Heart right ventricle (tissue), 16 donors: ENCODE measurements around the gene SFT2D3. TPM values are rescaled to one million over a fixed set of nuclear protein-coding genes. Genes with fewer than 3 reads are reported as not detected.
A peak's percentile ranks its signal among the peaks of the same experiment; 100 is the strongest.

Source experiments
- ATAC-seq, 8 donors: fragments of 200-7000 bp; cut with Tn5 transposase; one replicate each; pipeline ENCODE4 v1.9.1; 2020; ENCODE audit warnings: mild to moderate bottlenecking in 8 of 8, moderate library complexity in 8 of 8, moderate number of reproducible peaks in 1 of 8
- DNase-seq, 2 donors: peaks; one replicate each; pipeline ENCODE4 v3.0.0-alpha.2; 2020
- H3K27ac ChIP-seq, 10 donors: fragments of 200-600 bp; sonication (generic) in 2 of 10; one replicate each; pipeline versions ENCODE4 v1.5.0 to v1.8.0; 2020 to 2022; ENCODE audit warnings: mild to moderate bottlenecking in 3 of 10
- H3K27me3 ChIP-seq, 7 donors: fragments of 200-600 bp; one replicate each; pipeline ENCODE4 v1.8.0; 2021 to 2022; ENCODE audit warnings: mild to moderate bottlenecking in 2 of 7
- H3K36me3 ChIP-seq, 9 donors: fragments of 200-600 bp; sonication (generic) in 1 of 9; one replicate each; pipeline versions ENCODE4 v1.5.0 to v1.8.0; 2020 to 2022; ENCODE audit warnings: mild to moderate bottlenecking in 2 of 9
- H3K4me1 ChIP-seq, 9 donors: fragments of 200-600 bp; sonication (generic) in 1 of 9; one replicate each; pipeline versions ENCODE4 v1.5.0 to v1.8.0; 2020 to 2022; ENCODE audit warnings: mild to moderate bottlenecking in 4 of 9
- H3K4me3 ChIP-seq, 10 donors: fragments of 200-600 bp; sonication (generic) in 2 of 10; one replicate each; pipeline versions ENCODE4 v1.5.0 to v1.8.0; 2020 to 2022; ENCODE audit warnings: mild to moderate bottlenecking in 7 of 10, moderate library complexity in 2 of 10
- H3K9me3 ChIP-seq, 11 donors: fragments of 200-600 bp in 10 of 11; sonication (generic) in 2 of 11; one replicate each; pipeline versions ENCODE4 v1.5.0 to v1.8.0; 2013 to 2022; ENCODE audit warnings: mild to moderate bottlenecking in 2 of 11, control low read depth in 1 of 11, moderate library complexity in 1 of 11
- WGBS, 2 donors: extraction: QIAGEN DNeasy Blood & Tissue Kit; methylation state at CpG; one replicate each; pipeline ENCODE4 v1.1.7; 2013; ENCODE audit warnings: inconsistent platforms in 1 of 2; 5-methylcytosine and 5-hydroxymethylcytosine counted together
- intact Hi-C, 10 donors: fragments of 100-400 bp; cut with DNase I; formaldehyde crosslinking; loops; one replicate each; pipeline versions ENCODE4 v1.11.1 to v1.14.2; 2022
- polyA plus RNA-seq, 2 donors: library from polyadenylated mRNA; stranded (reverse); fragments of 200-250 nt; gene quantifications; one replicate each; pipeline ENCODE4 v1.2.3, GENCODE V29; 2013
- total RNA-seq, 10 donors: library from RNA; stranded (reverse); fragmentation: NEBNext Ultra II Directional in 3 of 10; extraction: Animal tissue kit (Norgen Biotek cat#: 25700) in 3 of 10; gene quantifications; one replicate each; pipeline versions ENCODE4 v1.2.1 to v1.2.4, GENCODE V29; 2021 to 2023
- TF ChIP-seq, protein P1 (sequence below), 9 donors: fragments of 200-600 bp; sonication (generic) in 2 of 9; IDR thresholded peaks; one replicate each; pipeline versions ENCODE4 v1.5.0 to v1.8.0; 2021 to 2022; ENCODE audit warnings: antibody characterized with exemption in 9 of 9, mild to moderate bottlenecking in 5 of 9, moderate library complexity in 1 of 9
- donor health status: Arrhythmogenic right ventricular cardiomyopathy.
- donor health status: ischemic (EF 13 %, LVEDD 7.1; RV severe dilation, severe dysfunction).
- donor health status: healthy with polysubstance abuse.
- donor health status: DM: no; HTN: yes; CAD: no.
- donor health status: DM: no; HTN: no; CAD: no.
- donor health status: ischemic (EF 25% LVEDD 6.9; RV normal size, moderate dysfunction).
- donor health status: ischemic (EF 25% LVEDD 5.7; RV mildly dilated, moderate dysfunction).
- donor health status: healthy.
- donor health status: DM: yes; HTN: yes; CAD: no.
- donor health status: Ischemic cardiomyopathy.
- donor health status: ischemic (EF 35%, LVEDD 5.7; RV mildly dilated, moderate dysfunction).
- donor health status: nonischemic (EF 11% LVEDD 7.7; RV severe dilation, severe dysfunction).
- donor health status: DM: yes; HTN: yes; CAD: no.
- donor health status: PGD.
- donor health status: ischemic (EF 29% LVEDD 5.4; RV normal size, mild dysfunction).
- donor health status: nonischemic (EF 23%, LVEDD 6.1; RV moderate dilation, normal function).

The SFT2D3 gene
- total and polyA plus RNA-seq, 12 donors, result 2.2 to 5.6 (median 3.4) TPM

GRCh38 chr2:127662937-127663565, 38.2 kb upstream of the SFT2D3 start:
- TF ChIP-seq, protein P1, sequence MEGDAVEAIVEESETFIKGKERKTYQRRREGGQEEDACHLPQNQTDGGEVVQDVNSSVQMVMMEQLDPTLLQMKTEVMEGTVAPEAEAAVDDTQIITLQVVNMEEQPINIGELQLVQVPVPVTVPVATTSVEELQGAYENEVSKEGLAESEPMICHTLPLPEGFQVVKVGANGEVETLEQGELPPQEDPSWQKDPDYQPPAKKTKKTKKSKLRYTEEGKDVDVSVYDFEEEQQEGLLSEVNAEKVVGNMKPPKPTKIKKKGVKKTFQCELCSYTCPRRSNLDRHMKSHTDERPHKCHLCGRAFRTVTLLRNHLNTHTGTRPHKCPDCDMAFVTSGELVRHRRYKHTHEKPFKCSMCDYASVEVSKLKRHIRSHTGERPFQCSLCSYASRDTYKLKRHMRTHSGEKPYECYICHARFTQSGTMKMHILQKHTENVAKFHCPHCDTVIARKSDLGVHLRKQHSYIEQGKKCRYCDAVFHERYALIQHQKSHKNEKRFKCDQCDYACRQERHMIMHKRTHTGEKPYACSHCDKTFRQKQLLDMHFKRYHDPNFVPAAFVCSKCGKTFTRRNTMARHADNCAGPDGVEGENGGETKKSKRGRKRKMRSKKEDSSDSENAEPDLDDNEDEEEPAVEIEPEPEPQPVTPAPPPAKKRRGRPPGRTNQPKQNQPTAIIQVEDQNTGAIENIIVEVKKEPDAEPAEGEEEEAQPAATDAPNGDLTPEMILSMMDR (IDR thresholded peaks at IDR 0.05), result no peak
- Histone ChIP-seq H3K4me3 (peak overlapping the region in 8 of 10 donors; percentile 28 to 55 (median 42)), H3K36me3 (peaks cover 0 to 18% (median 0%) of the 10 kb centered on the region in 9 donors), H3K27me3 (peaks cover 0 to 35% (median 0%) of the 10 kb centered on the region in 7 donors), H3K27ac (peak overlapping the region; percentile 7 to 96 (median 88)), H3K4me1 (peaks cover 62 to 97% (median 87%) of the 10 kb centered on the region in 9 donors), H3K9me3 (peaks cover 0 to 4% (median 0%) of the 10 kb centered on the region in 11 donors)
- peak in 1 of 2 donors; percentile 18 for DNase-seq
- intact Hi-C loops, result no loop called here
- WGBS, 2 donors, result 39 to 41% methylated on average over 9 of the region's 9 CpGs
- ATAC-seq, result peak in 4 of 8 donors; percentile 6 to 19 (median 8)

DNA sequence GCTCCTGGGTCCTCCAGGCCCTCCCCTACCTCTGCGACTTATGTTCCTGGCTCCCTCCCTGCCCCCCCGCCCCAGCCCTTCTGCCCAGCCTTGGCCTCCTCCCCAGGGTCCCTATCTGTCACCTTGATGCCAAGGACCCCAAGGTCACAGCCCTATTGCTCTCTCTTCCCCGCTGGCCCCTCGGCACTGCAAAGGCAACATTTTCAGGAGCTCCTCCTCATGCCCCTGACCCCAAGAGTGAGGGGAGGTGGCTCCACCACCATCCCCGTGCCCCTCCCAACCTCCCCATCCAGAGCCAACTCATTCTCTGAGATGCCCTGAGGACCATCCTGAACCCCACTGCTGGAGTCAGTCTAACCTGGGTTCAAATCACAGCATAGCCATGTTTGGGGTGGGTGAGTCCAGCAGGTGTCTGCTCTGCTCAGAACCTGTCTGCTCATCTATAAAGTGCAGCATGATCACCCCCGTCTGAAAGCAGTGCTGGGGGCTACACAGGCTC, 37.7 kb upstream of the SFT2D3 start:
- DNase-seq, result no peak
- peaks cover 0 to 35% (median 0%) of the 10 kb centered on the region in 7 donors for H3K27me3 ChIP-seq
- peaks cover 0 to 9% (median 0%) of the 10 kb centered on the region in 11 donors for H3K9me3 ChIP-seq
- no peak for ATAC-seq
- intact Hi-C loops, result no loop called here
- peaks cover 58 to 97% (median 86%) of the 10 kb centered on the region in 9 donors for H3K4me1 ChIP-seq
- 36 to 43% methylated on average over 6 of the region's 6 CpGs for WGBS, 2 donors
- peak overlapping the region in 9 of 10 donors; percentile 28 to 55 (median 40) for H3K4me3 ChIP-seq
- H3K27ac ChIP-seq, result peak overlapping the region; percentile 7 to 96 (median 88)
- TF ChIP-seq, protein P1 (IDR thresholded peaks at IDR 0.05), result no peak
- peaks cover 0 to 13% (median 0%) of the 10 kb centered on the region in 9 donors for H3K36me3 ChIP-seq

GRCh38 chr2:127664065-127664894, 37.0 kb upstream of the SFT2D3 start:
- intact Hi-C loops, result no loop called here
- ATAC-seq (peak; percentile 9 to 63 (median 32)), DNase-seq (peak; percentile 53 to 63)
- peak overlapping the region; percentile 77 to 96 (median 88) for H3K27ac ChIP-seq
- TF ChIP-seq, protein P1 (IDR thresholded peaks at IDR 0.05), result no peak
- peaks cover 51 to 97% (median 86%) of the 10 kb centered on the region in 9 donors for H3K4me1 ChIP-seq
- peaks cover 0 to 15% (median 0%) of the 10 kb centered on the region in 9 donors for H3K36me3 ChIP-seq
- H3K27me3 ChIP-seq, result peaks cover 0 to 35% (median 0%) of the 10 kb centered on the region in 7 donors
- H3K4me3 ChIP-seq, result peak overlapping the region in 9 of 10 donors; percentile 28 to 55 (median 40)
- WGBS, 2 donors, result 8 to 16% methylated on average over 66 to 69 of the region's 69 CpGs
- H3K9me3 ChIP-seq, result peaks cover 0 to 9% (median 0%) of the 10 kb centered on the region in 11 donors

DNA sequence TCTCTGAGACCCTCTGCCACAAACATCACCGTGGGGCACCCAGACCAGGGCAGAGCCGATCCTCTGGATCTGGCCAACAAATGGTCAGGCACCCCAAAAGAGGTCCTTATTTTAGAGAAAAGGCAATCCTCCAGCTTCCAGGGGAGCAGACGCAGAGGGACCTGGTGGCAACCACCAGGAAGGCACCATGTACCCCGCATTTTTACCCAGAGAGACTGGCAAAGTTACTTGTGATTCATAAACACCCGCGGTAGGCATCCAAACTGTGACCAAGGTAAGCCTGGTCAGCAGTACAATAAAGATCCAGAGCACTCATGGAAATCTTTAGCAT, 36.4 kb upstream of the SFT2D3 start:
- Histone ChIP-seq H3K4me3 (peak overlapping the region in 9 of 10 donors; percentile 28 to 55 (median 40)), H3K4me1 (peaks cover 47 to 97% (median 86%) of the 10 kb centered on the region in 9 donors), H3K27ac (peak overlapping the region; percentile 77 to 96 (median 88)), H3K36me3 (peaks cover 0 to 15% (median 0%) of the 10 kb centered on the region in 9 donors), H3K9me3 (peaks cover 0 to 9% (median 0%) of the 10 kb centered on the region in 11 donors), H3K27me3 (peaks cover 0 to 35% (median 0%) of the 10 kb centered on the region in 7 donors)
- DNase-seq (no peak), ATAC-seq (no peak)
- intact Hi-C loops, result no loop called here
- 64 to 71% methylated on average over 6 of the region's 6 CpGs for WGBS, 2 donors
- TF ChIP-seq, protein P1 (IDR thresholded peaks at IDR 0.05), result no peak
